SH-SY5Y (cell line): ENCODE data around the gene GRK1.

Experiments
- GATA2 ChIP-seq: IDR thresholded peaks from 2 replicates; pipeline ENCODE4 v1.6.1; 2011; ENCODE audit warnings: mild to moderate bottlenecking, low read depth, low read length
- GATA3 ChIP-seq: IDR thresholded peaks from 2 replicates; pipeline ENCODE4 v1.6.1; 2011; ENCODE audit warnings: low read depth, mild to moderate bottlenecking, low read length, moderate library complexity

DNA sequence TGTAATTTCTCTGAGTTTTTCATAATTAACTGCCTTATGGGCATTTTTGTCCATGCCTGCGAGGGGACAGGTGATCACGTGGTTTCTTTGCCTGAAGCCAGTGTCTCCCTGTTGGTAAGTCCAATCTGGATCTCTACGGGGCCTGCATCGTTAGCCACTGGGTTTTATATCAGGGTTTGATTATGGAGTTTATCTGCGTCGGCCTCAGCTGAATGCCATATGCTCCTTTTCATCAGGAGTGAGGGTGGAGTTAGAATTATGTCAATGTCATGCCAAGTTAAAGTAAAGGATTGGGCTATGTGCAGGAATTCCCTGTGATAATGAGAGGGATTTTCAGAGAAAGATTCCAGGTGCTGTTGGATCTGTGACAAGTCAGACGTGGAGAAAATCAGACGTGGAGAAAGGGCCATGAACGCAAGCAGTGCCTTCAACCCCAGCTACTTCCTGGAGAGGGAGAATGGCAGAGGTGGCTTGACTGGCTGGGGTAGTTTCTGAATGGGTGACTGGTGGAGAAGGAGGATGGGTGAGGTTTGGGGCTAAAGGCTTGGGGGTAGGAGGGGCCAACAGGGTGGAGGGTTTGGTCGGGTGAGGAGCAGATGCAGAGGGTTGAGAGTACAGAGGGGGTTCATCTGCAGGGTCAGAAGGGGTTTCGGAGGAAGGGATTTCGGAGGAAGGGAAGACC, 116.3 kb downstream of the GRK1 start:
- TF ChIP-seq GATA2 (no peak), GATA3 (no peak)
